B cell (primary cell): ENCODE data around the gene MON1B.

Experiments used
- CTCF ChIP-seq: fragments of 200-600 bp; IDR thresholded peaks from one replicate; pipeline ENCODE4 v1.8.0; 2022; ENCODE audit warnings: antibody characterized with exemption, mild to moderate bottlenecking
- EZH2 ChIP-seq: IDR thresholded peaks from 2 replicates; pipeline ENCODE4 v1.6.1; 2012; ENCODE audit warnings: borderline replicate concordance, low read depth, mild to moderate bottlenecking, moderate library complexity, low read length; ENCODE audit not compliant: insufficient read depth, poor library complexity, severe bottlenecking

DNA sequence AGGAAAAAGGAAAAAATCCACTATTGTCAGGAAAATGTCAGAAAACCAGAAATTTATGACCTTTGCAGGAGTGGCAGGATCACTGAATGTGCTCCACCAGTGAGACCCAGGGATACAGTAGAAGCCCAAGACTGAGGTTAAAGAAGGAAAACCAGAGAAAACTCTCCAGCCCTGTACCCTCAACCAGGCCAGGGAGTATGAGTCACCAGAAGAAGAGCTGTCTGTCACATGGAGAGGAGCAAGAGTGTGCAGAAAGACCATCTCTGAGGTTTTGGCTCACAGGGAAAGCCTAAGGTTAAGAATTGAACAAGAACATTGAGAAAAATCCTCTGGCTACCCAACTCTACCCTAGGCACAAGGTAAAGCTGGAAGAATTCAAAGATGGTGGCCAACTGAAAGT is 47.6 kb upstream of the MON1B start:
- TF ChIP-seq CTCF, result no peak
- no peak for TF ChIP-seq EZH2
